Stimulated activated CD8-positive, alpha-beta memory T cell treated with anti-CD3 and anti-CD28 coated beads, Interleukin-2, amount 100 ng/mL, for 1 hour (primary cell): ENCODE results near the gene MAPKBP1.
A peak's percentile ranks its signal among the peaks of the same experiment; 100 is the strongest.
"Not testable (repeated sequence)": the region's sequence is repeated elsewhere in the genome, so short reads cannot be mapped to it uniquely, and the experiment has no call there.

ENCODE experiments used
- DNase-seq, 2 donors: peaks; one replicate each; pipeline ENCODE4 v3.0.0-alpha.2; 2020; ENCODE audit warnings: low read depth in 2 of 2

The MAPKBP1 gene, protein sequence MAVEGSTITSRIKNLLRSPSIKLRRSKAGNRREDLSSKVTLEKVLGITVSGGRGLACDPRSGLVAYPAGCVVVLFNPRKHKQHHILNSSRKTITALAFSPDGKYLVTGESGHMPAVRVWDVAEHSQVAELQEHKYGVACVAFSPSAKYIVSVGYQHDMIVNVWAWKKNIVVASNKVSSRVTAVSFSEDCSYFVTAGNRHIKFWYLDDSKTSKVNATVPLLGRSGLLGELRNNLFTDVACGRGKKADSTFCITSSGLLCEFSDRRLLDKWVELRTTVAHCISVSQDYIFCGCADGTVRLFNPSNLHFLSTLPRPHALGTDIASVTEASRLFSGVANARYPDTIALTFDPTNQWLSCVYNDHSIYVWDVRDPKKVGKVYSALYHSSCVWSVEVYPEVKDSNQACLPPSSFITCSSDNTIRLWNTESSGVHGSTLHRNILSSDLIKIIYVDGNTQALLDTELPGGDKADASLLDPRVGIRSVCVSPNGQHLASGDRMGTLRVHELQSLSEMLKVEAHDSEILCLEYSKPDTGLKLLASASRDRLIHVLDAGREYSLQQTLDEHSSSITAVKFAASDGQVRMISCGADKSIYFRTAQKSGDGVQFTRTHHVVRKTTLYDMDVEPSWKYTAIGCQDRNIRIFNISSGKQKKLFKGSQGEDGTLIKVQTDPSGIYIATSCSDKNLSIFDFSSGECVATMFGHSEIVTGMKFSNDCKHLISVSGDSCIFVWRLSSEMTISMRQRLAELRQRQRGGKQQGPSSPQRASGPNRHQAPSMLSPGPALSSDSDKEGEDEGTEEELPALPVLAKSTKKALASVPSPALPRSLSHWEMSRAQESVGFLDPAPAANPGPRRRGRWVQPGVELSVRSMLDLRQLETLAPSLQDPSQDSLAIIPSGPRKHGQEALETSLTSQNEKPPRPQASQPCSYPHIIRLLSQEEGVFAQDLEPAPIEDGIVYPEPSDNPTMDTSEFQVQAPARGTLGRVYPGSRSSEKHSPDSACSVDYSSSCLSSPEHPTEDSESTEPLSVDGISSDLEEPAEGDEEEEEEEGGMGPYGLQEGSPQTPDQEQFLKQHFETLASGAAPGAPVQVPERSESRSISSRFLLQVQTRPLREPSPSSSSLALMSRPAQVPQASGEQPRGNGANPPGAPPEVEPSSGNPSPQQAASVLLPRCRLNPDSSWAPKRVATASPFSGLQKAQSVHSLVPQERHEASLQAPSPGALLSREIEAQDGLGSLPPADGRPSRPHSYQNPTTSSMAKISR (N-terminal part only)

DNA sequence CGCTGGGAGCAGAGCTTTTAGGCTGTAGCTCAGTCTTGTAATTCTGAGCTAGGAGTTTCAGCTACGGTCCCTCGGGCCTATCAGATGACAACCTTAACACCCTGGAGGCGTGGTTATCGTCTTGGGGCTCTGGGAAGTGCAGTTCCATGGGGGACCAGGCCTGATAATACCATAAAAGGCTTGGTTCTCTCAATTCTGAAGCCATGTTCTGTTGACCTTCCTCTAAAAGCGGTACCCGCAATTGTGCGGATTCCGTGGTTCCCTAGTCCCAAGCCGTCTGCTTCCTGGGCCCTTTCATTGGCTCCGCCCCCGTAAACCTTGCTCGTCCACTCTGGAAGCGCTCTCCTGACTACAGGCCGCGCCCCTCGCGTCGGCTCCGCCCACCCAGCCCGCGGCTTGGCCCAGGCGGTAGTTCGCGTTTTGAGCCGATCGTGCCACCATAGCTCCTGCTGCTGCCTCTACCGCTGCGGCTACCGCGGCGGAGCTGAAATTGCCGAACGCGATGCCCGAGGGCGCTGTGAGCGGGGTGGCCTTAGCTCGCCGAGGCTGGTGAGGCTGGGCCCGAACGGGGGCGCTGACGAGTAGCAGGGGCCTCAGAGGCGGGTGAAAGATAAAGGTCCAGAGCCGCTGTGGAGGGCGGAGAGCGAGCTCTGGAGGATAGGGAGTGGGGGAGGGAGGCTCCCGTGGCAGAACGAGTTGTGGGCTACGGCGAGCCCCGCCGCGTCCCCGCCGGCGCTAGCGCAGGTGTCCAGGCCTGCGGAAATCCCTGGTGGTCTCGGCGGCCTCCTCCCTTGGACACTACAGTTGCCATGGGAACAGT, at the start of gene MAPKBP1:
MAPKBP1 (plus strand) TSS at position 423 of the 820 bp plus-strand sequence. CDS start 792 bp downstream, outside the sequence.
- peak; percentile 93 to 95 for DNase-seq

DNA sequence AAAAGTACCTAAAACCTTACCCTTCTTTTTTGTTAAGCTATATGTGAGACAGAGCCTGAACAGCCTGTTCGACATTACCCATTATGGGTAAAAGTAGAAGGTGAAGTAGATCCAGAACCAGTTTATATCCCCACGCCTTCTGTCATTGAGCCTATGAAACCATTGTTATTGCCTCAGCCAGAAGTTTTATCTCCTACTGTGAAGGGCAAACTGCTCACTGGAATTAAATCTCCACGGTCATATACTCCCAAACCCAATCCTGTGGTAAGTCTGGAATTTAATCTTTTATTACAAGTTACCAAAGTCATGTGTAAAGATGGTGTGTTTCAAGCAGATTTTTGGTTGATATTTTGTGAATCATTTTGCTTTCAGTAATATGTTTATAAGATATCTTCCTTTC, 47.1 kb upstream of the MAPKBP1 start:
- DNase-seq = no peak

DNA sequence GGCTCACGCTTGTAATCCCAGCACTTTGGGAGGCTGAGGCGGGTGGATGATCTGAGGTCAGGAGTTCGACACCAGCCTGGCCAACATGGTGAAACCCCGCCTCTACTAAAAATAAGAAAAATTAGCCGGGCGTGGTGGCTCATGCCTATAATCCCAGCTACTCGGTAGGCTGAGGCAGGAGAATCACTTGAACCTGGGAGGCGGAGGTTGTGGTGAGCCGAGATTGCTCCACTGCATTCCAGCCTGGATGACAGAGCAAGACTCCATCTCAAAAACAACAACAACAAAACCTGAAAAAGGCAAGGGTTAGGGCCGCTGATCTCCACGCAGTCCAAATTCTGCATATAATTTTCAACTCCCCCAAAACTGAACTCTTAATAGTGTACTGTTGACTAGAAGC, 46.2 kb upstream of the MAPKBP1 start:
- DNase-seq = not testable (repeated sequence)

DNA sequence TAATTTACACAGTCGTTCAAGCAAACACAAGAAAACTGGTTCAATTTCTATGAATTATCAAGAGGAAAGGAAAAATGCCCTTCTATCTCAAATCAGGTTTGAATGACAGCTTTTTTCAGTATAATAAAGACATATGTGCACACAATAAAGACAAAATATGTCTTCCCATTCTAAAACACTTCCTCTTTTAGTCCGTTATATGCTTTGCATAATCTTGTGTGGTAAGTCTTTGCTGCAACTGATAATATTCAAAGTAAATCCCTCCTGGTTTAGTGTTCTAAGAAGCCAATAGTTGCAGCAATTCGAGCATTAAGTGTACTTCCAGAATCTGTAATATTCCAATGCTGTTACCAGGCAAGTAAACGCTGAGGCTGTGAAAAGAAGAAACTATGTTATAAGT, 43.7 kb upstream of the MAPKBP1 start:
- DNase-seq = no peak

DNA sequence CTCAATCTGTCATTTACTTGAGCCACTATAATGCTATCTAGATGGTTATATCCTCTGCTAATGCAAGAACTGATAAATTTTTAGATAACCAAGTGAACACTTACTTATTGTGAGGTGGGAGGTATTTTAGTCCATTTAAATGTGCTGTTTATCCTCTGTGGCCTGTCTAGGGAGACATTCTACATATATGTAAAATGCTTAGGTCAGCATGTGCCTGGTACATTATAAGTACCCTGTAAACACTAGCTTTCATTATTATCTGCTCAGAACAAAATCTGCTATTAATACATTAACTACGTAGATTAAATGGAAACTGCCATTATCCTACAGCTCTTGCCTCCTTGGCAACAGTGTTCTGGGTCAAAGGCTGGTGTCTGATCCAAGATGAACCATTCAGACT, 41.8 kb upstream of the MAPKBP1 start:
- DNase-seq = no peak

DNA sequence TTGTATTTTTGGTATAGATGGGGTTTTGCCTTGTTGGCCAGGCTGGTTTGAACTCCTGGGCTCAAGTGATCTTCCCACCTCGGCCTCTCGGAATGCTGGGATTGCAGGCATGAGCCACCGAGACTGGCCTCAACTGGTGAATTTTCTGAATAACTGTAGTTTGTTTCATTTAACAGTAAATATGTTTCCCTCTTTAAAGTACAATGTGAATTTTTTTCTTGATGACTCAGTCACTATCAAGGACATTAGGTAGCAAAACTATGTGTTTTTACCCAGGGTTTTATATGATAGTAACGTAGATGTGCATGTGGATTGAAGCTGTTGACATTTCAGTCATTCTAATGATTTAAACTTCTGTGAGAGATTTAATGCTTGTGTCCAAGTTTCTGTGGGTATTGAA, 40.2 kb upstream of the MAPKBP1 start:
- no peak for DNase-seq

DNA sequence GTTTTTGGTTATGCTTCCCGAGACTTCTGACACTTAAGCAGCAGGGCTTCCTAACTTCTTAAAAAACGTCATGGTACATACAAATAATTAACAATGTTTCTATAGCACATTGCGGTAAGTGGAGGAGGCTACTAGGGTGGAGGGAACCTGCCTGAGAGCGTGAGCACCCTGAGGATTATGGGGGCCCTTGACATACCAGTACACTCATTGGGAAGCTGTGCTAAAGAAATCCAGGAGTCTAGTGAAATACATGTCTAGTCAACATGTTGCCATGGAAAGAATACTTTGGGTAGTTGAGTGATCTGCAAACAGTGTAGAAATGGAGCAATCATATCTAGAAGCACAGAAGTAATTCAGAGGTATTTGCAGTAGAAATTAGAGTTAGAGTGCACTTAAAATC, 39.2 kb upstream of the MAPKBP1 start:
- DNase-seq = no peak

DNA sequence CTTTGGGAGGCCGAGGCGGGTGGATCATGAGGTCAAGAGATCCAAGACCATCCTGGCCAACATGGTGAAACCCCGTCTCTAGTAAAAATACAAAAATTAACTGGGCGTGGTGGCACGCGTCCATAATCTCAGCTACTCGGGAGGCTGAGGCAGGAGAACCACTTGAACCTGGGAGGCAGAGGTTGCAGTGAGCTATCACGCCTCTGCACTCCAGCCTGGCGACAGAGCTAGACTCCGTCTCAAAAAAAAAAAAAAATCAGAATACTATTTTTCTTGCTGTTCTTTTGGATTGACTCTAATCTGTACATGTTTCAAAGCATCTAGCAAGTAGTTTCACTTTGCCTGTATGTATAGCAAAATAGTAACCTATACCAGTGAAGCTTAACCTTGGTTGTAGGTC, 38.8 kb upstream of the MAPKBP1 start:
- not testable (repeated sequence) for DNase-seq

DNA sequence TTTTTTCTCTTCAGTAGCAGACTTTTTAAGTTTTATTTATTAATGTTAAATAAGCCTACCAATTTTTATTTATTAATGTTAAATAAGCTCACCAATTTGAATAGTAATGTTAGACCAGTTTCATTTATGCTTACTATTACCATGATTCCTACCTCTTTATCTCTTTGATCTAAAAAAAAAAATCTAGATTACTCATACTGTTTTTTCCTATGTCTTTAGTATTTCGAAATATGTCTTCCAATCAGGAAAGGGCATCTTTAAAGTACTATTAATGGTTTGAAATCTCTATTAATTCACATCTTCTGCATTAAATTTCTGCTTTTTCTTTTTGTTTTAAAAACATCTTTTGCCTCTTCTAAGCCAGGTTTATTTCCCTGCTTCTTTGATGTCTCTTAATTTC, 27.5 kb upstream of the MAPKBP1 start:
- no peak for DNase-seq

DNA sequence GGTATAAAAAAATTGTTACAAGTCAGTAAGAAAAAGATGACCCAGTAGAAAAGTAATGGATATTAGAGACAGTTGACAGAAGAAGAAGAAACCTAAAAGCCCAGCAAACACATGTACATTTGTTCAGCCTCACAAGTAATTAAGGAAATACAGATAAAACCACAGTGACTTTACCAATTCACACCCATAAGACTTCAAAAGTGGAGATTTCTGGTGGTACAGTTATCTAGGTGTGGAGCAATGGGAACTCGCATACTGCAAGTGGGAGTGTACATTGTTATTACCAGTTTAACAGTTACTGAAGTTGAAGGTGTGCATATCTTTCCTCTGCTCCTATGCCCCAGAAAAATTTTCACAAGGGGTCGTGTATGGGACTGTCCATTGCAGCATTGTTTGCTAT, 18.1 kb upstream of the MAPKBP1 start:
- DNase-seq = no peak

DNA sequence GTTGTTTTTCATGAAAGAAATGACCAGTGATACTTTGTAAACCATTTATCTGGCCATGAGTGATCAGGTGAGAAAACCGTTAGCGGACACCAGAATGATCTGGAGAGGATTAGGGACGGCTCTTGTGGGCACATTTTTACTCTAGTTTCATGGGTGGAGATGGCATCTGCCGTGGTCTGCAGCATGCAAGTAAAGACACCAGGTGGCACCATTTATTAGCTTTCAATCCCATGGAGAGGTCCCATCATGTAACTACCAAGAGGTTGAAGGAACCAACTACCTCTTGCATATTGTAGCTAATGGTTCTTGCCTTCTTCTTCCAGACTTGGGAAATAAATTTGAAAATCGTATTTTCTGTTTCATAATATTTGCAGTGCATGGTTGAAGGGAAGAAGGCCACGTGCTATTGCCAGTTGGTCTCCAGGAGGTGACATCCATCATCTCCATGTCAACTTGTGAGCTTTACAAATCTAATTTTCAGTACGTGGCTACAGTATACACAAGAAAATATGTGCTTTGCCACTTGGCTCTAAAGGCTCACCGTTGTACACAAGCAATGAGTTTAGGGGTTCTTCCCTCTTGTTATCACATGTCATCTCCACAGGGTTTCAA, 1.5 kb upstream of the MAPKBP1 start:
- peak; percentile 18 to 20 for DNase-seq

DNA sequence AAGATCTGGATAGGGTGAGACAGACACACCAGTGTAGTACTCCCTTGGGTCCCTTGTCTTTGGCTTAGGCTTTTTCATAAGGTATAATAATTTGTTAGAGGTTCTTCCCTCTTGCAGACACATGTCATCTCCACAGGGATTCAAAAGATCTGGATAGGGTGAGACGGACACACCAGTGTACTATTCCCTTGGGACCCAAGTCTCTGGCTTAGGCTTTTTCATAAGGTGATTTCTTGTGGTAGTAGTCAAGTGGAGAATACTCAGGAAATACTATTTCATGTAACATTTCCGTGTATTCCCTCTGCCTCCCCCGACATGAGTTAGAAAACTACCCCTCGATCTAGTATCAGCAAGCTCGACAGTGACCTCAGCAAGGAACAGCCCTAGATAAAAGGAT, 954 bp upstream of the MAPKBP1 start:
- no peak for DNase-seq

DNA sequence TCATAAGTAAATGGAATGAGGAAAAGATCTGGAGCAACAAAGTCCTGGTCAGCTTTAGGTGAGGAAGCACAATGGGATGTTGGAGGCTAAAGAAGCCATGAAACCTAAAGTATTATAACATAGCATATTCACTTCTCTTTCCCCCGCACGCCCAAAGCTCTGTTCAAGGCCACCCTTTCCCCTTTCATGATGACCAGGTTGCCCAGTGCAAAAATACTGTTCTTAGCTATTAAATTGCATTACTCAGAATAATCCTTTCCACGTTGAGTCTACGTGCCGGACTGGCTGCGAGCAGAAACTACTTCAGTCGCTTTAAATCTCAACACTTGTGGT, 589 bp upstream of the MAPKBP1 start:
- no peak for DNase-seq

DNA sequence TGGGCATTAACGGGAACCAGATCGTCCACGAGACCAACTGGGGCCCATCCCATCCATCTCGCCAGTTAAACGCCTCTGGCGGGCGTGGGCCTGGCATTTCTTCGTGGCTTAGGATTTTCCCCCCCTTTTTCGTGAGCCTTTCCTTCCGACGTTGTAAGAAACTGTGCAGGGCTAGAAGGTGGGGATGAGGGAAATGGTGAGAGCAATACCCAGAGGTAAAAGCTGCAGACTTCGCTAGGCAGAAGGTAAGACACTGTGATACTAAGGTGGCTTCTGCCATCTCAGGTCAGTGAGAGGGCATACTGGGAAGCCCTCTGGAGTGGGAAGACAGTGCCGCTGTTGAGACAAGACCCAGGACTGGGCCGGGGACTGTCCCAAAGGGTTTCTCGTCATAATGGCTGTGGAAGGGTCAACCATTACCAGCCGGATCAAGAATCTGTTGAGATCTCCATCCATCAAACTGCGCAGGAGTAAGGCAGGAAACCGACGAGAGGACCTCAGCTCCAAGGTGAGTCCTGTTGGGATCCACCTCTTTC, 666 bp downstream of the MAPKBP1 start:
- no peak for DNase-seq

DNA sequence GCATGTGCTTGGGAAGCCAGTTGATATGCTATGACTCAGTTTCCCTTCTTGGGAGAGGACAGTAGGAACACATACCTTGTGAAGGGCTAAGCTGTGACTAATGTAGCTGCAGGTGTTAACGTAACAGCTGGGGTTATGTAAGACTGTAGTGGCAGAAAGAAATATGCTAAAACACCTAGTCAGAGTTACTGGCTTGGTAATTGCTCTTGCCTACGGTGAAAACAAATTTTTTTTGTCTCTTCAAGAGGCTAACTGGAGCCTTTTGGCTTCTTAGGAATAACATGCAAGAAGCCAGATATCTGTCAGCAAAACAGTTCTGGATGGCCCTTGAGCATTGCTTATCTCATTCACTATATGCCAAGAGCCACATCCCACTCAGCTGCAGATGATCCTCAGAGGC, 1.4 kb downstream of the MAPKBP1 start:
- DNase-seq = no peak

DNA sequence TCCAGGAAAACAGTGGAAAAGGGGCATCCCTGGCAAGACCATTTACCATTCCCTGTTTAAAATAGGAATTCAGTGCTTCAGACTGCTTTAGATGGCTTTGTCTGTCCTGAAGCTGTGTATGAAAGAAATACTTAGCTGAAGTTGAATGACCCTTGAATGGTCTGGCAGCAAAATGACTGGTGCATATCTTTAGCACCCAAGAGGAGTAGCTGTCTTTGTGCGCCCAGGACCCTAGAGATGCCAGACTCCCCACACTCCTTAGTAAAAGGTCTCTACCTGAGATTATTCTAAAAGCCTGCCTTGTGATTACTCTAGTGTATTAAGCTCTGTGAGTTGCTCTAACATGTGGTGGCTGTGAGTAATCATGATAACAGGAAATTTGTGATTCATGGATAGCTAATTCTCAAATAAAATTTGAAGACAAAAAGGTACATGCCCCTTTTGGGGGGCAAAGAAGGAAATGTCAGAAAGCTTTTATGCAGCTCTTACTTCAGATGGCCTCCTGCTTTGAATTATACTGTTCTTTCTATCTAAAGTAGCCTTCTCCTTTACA, 3.2 kb downstream of the MAPKBP1 start:
- no peak for DNase-seq

DNA sequence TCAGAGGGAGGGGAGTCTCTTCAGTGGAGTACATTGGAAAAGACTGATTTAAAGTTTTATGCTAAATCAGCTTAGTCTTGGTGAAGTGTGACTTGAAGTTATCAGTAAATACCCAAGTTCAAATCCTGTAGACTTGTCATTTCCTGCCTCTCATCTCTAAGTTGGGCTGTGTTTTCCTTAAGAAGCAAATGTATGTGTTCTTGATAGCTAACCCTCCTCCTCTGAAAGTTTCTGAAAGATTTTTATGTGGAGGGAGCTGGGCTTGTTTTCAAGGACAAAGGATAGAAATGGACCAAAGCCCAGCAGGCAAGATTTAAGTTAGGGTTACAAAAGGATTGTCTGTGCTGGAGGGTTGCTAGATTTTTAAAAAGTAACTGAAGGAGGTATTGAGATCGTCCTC, 4.2 kb downstream of the MAPKBP1 start:
- DNase-seq = no peak

DNA sequence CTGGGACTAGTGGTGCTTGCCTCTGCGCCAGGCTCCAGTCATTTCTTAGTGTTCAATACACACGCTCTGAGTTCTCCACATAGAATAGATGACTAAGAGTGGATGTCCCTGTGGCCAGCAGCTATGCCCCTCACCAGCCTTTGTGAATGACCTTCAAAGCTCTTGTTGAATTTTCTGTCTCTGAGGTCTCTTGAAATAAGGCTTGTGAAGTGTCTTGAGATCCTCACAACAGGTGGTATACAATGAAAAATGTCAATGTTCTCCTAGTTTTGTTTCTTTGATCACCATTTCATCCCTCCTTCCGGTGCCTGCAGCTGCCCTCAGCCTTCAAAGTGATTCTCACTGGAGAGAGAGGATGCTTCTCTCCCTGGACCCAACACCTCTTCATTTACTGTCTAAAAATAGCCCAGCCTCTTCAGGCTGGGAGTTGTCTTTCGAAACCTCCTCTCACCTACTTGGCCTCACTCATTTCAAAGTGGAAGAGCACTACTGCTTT, 5.4 kb downstream of the MAPKBP1 start:
- no peak for DNase-seq

DNA sequence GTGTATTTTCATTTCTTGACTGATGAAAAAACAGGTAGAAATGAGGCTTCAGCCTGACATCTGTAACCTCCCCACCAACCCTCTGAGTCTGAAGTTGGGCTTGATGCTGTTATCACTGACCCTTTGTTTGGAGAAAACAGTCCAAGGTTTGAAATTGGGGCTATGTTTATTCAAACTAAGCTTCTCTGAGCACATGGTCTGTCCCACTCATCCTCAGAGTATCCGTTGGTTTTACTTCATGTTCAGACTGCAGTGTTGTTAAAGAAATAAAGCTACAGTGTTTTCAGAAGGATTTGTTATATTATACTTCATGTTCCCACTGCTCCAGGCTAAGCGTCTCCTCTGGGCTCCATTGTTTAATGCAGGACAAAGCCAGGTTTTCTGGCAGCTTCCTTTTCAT, 6.0 kb downstream of the MAPKBP1 start:
- no peak for DNase-seq

DNA sequence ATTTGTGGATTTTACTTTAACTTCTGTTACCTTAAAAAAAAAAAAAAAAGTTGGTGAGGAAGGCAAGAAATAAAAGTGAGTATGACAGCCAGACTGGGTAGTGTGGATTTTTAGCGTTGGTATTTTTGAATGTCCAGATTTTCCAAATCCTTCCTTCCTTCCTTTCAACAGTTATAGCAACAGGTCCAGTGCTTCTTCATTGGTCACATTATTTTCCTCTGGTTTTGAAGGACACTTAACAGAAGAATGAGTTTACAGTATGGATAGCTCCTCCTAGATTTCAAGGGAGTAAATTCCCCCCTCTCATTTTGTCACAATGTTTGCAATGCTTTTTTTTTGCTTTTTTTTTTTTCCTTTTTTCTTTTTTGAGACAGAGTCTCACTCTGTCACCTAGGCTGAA, 6.4 kb downstream of the MAPKBP1 start:
- DNase-seq = no peak
